Fibroblast of the aortic adventitia (primary cell): Measurements from ENCODE around the gene ZNF473. TPM values are rescaled to one million over a fixed set of nuclear protein-coding genes. Genes with fewer than 3 reads are reported as not detected.
A peak's percentile ranks its signal among the peaks of the same experiment; 100 is the strongest.

ENCODE experiments used
- DNase-seq: peaks from one replicate; pipeline ENCODE4 v3.0.0-alpha.2; 2010; ENCODE audit warnings: low read depth
- H3K4me3 ChIP-seq: 2 replicates; pipeline ENCODE4 v1.5.1; 2011; ENCODE audit warnings: low read depth, mild to moderate bottlenecking, control low read depth, low read length, moderate library complexity
- CTCF ChIP-seq: IDR thresholded peaks from 2 replicates; pipeline ENCODE4 v1.5.1; 2011; ENCODE audit warnings: mild to moderate bottlenecking, low read length, control low read depth, inconsistent platforms; ENCODE audit not compliant: insufficient read depth
- total RNA-seq: library from RNA; depleted of rRNA; stranded (reverse); fragments of >200 nt; gene quantifications from 2 replicates; pipeline ENCODE4 v1.2.3, GENCODE V29; 2012; ENCODE audit warnings: low replicate concordance

The ZNF473 gene
- total RNA-seq, 1 donor: 11.0 TPM

GRCh38 chr19:49997709-49998108 is 28.1 kb upstream of the ZNF473 start:
- H3K4me3 ChIP-seq: no peak overlapping the region
- no peak for TF ChIP-seq CTCF
- peak; percentile 15 for DNase-seq

- no peak for TF ChIP-seq CTCF
- H3K4me3 ChIP-seq: no peak overlapping the region
- peak; percentile 16 for DNase-seq
Measured at GRCh38 chr19:49999371-50000010, 26.3 kb upstream of the ZNF473 start.

- H3K4me3 ChIP-seq: no peak overlapping the region
- no peak for TF ChIP-seq CTCF
- no peak for DNase-seq
Measured at GRCh38 chr19:50000038-50000840, 25.6 kb upstream of the ZNF473 start.

GRCh38 chr19:50000841-50001557 is 24.8 kb upstream of the ZNF473 start:
- no peak overlapping the region for H3K4me3 ChIP-seq
- no peak for DNase-seq
- TF ChIP-seq CTCF: no peak

GRCh38 chr19:50001775-50002174 is 24.0 kb upstream of the ZNF473 start:
- no peak overlapping the region for H3K4me3 ChIP-seq
- no peak for DNase-seq
- TF ChIP-seq CTCF: no peak

GRCh38 chr19:50002386-50002960 is 23.3 kb upstream of the ZNF473 start:
- no peak for TF ChIP-seq CTCF
- peak; percentile 23 for DNase-seq

More at GRCh38 chr19:50002386-50002960, 23.3 kb upstream of the ZNF473 start:
- no peak overlapping the region for H3K4me3 ChIP-seq
